HEK293 (cell line): Measurements from ENCODE around the gene SPON2.

Source experiments
- CTCF ChIA-PET: fragments of 350-600 bp; formaldehyde crosslinking; extraction: SDS; loops from one replicate; lab custom pipeline; 2021; ENCODE audit warnings: antibody characterized with exemption; lab: Yijun Ruan, JAX
- POLR2A ChIA-PET: fragments of 300-600 bp; formaldehyde crosslinking; extraction: SDS; loops from one replicate; lab custom pipeline; 2020; ENCODE audit warnings: antibody characterized with exemption, inconsistent platforms; lab: Yijun Ruan, JAX
- H3K27ac ChIP-seq: fragments of 200-500 bp; sonication (Bioruptor generic); 2 replicates; pipeline ENCODE4 v1.5.1; 2014; ENCODE audit warnings: low read depth, low read length, control low read depth, inconsistent platforms; ENCODE audit errors: extremely low read depth
- H3K36me3 ChIP-seq, 2 experiments: fragments of 200-500 bp in 1 of 2; sonication (Bioruptor generic) in 1 of 2; 1 replicate in 1 of 2; 2 replicates in 1 of 2; pipeline ENCODE4 v1.5.1; 2014 to 2017; ENCODE audit warnings: inconsistent platforms in 2 of 2, low read length in 2 of 2; ENCODE audit not compliant: control insufficient read depth in 2 of 2, insufficient read depth in 1 of 2
- H3K4me1 ChIP-seq: fragments of 200-500 bp; sonication (Bioruptor generic); 2 replicates; pipeline ENCODE4 v1.5.1; 2014; ENCODE audit warnings: mild to moderate bottlenecking, low read length, inconsistent platforms; ENCODE audit not compliant: control insufficient read depth, insufficient read depth
- H3K4me3 ChIP-seq: 2 replicates; pipeline ENCODE4 v1.5.1; 2011; ENCODE audit warnings: low read depth, mild to moderate bottlenecking, control low read depth, low read length, moderate library complexity
- H3K9me3 ChIP-seq: fragments of 200-500 bp; sonication (Bioruptor generic); 2 replicates; pipeline ENCODE4 v1.5.1; 2014; ENCODE audit warnings: low read depth, low read length, inconsistent platforms; ENCODE audit not compliant: control insufficient read depth, insufficient read depth
- EGR2 ChIP-seq: fragments of 450-650 bp; formaldehyde crosslinking; IDR thresholded peaks from 2 replicates; pipeline ENCODE4 v1.5.1; 2016; ENCODE audit warnings: low read depth, missing biosample characterization, missing genetic modification characterization
- IKZF3 ChIP-seq: fragments of 450-650 bp; IDR thresholded peaks from 2 replicates; pipeline ENCODE4 v1.5.0; 2018; ENCODE audit warnings: missing biosample characterization, mild to moderate bottlenecking, missing genetic modification characterization, moderate library complexity
- KLF8 ChIP-seq: fragments of 450-650 bp; formaldehyde crosslinking; IDR thresholded peaks from 2 replicates; pipeline ENCODE4 v1.5.1; 2016; ENCODE audit warnings: missing biosample characterization, missing genetic modification characterization
- MYNN ChIP-seq: fragments of 450-650 bp; formaldehyde crosslinking; IDR thresholded peaks from 2 replicates; pipeline ENCODE4 v1.5.1; 2016; ENCODE audit warnings: missing biosample characterization, missing genetic modification characterization, borderline replicate concordance
- ZBTB8A ChIP-seq: fragments of 450-650 bp; formaldehyde crosslinking; IDR thresholded peaks from 2 replicates; pipeline ENCODE4 v1.5.1; 2016; ENCODE audit warnings: missing biosample characterization, missing genetic modification characterization
- ZEB2 ChIP-seq: fragments of 450-650 bp; formaldehyde crosslinking; IDR thresholded peaks from 2 replicates; pipeline ENCODE4 v1.5.1; 2016; ENCODE audit warnings: missing biosample characterization, missing genetic modification characterization
- ZFP41 ChIP-seq: fragments of 450-650 bp; formaldehyde crosslinking; IDR thresholded peaks from 2 replicates; pipeline ENCODE4 v1.5.1; 2016; ENCODE audit warnings: missing biosample characterization, missing genetic modification characterization, borderline replicate concordance
- ZFP69B ChIP-seq: fragments of 450-650 bp; formaldehyde crosslinking; IDR thresholded peaks from 2 replicates; pipeline ENCODE4 v1.5.1; 2016; ENCODE audit warnings: missing biosample characterization, missing genetic modification characterization
- ZNF16 ChIP-seq: fragments of 450-650 bp; formaldehyde crosslinking; IDR thresholded peaks from 2 replicates; pipeline ENCODE4 v1.5.1; 2016; ENCODE audit warnings: low read depth, missing biosample characterization, missing genetic modification characterization
- ZNF18 ChIP-seq: fragments of 450-650 bp; formaldehyde crosslinking; IDR thresholded peaks from 2 replicates; pipeline ENCODE4 v1.5.1; 2016; ENCODE audit warnings: missing biosample characterization, missing genetic modification characterization
- ZNF19 ChIP-seq: fragments of 450-650 bp; formaldehyde crosslinking; IDR thresholded peaks from 2 replicates; pipeline ENCODE4; 2016; ENCODE audit warnings: missing biosample characterization, missing genetic modification characterization, low read depth
- ZNF24 ChIP-seq: fragments of 450-650 bp; formaldehyde crosslinking; IDR thresholded peaks from 2 replicates; pipeline ENCODE4 v1.5.1; 2016; ENCODE audit warnings: missing biosample characterization, missing genetic modification characterization
- ZNF341 ChIP-seq: fragments of 450-650 bp; formaldehyde crosslinking; IDR thresholded peaks from 2 replicates; pipeline ENCODE4; 2016; ENCODE audit warnings: low read depth, missing biosample characterization, missing genetic modification characterization
- ZNF394 ChIP-seq: fragments of 450-650 bp; formaldehyde crosslinking; IDR thresholded peaks from 2 replicates; pipeline ENCODE4 v1.5.1; 2016; ENCODE audit warnings: missing biosample characterization, missing genetic modification characterization, mild to moderate bottlenecking, moderate library complexity, borderline replicate concordance
- ZNF404 ChIP-seq: fragments of 450-650 bp; formaldehyde crosslinking; IDR thresholded peaks from 2 replicates; pipeline ENCODE4 v1.5.1; 2017; ENCODE audit warnings: missing biosample characterization, missing genetic modification characterization
- ZNF548 ChIP-seq: fragments of 450-650 bp; formaldehyde crosslinking; IDR thresholded peaks from 2 replicates; pipeline ENCODE4 v1.5.1; 2016; ENCODE audit warnings: missing biosample characterization, missing genetic modification characterization
- ZNF585B ChIP-seq: fragments of 450-650 bp; formaldehyde crosslinking; IDR thresholded peaks from 2 replicates; pipeline ENCODE4 v1.5.1; 2016; ENCODE audit warnings: missing biosample characterization, missing genetic modification characterization
- ZXDB ChIP-seq: fragments of 450-650 bp; formaldehyde crosslinking; IDR thresholded peaks from 2 replicates; pipeline ENCODE4 v1.5.1; 2016; ENCODE audit warnings: missing biosample characterization, missing genetic modification characterization
- TF ChIP-seq, protein P1 (sequence below): fragments of 450-650 bp; formaldehyde crosslinking; IDR thresholded peaks from 2 replicates; pipeline ENCODE4 v1.5.1; 2017; ENCODE audit warnings: missing biosample characterization, missing genetic modification characterization

Gene SPON2

DNA sequence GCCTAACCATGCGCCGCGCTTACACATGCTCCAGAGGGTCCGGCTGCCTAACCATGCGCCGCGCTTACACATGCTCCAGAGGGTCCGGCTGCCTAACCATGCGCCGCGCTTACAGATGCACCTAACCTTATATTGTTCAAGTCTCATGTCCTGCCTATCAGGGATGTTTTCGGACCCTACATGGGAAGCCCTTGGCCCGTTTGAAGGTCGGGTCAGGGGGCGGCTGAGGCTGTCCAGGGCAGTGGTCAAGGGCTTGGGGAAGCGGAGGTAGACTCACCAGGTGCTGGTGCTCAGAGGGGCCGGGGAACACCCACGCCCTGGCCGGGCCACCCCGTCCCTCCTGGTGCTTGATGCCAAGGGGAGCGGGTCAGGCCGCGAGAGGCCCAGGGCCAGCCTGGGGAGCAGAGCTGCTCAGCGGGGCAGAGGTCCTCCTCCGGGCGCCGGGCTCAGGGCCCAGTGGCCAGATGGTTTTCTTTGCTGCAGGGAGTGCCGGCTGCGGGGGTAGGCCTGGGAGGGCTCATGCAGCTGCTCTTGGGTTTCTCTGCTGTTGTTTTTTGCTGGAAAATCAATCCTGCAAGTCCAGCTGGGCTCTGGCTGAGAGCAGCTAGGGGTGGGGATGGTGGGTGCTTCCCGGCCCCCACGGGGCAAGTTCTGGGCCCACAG lies 35.4 kb upstream of the SPON2 start (continued):
- no peak for TF ChIP-seq ZNF24 (tag by site-specific recombination)

- H3K27ac ChIP-seq: no peak overlapping the region
- TF ChIP-seq ZNF341 (tag by site-specific recombination) (no peak), ZXDB (tag by site-specific recombination) (no peak), ZNF548 (tag by site-specific recombination) (no peak), ZBTB8A (tag by site-specific recombination) (no peak), KLF8 (tag by site-specific recombination) (no peak), ZNF394 (tag by site-specific recombination) (no peak), ZFP69B (tag by site-specific recombination) (no peak), ZNF404 (tag by site-specific recombination) (no peak), ZNF585B (no peak), IKZF3 (no peak), ZFP41 (tag by site-specific recombination) (no peak), MYNN (tag by site-specific recombination) (no peak), ZNF16 (tag by site-specific recombination) (no peak)
- TF ChIP-seq, all 188 proteins: peak for 0
- POLR2A ChIA-PET: no interaction called here
- Histone ChIP-seq H3K36me3 (peaks cover 0 to 10% of the 10 kb centered on the region in 2 experiments; a peak in 1 of 3 replicates), H3K4me1 (no peaks in the 10 kb centered on the region), H3K9me3 (no peaks in the 10 kb centered on the region), H3K4me3 (no peak overlapping the region)
- CTCF ChIA-PET: no interaction called here
Measured at GRCh38 chr4:1207157-1207470, 34.7 kb upstream of the SPON2 start.

- Histone ChIP-seq H3K4me1 (no peaks in the 10 kb centered on the region), H3K4me3 (no peak overlapping the region), H3K36me3 (peaks cover 0 to 6% of the 10 kb centered on the region in 2 experiments; a peak in 1 of 3 replicates), H3K9me3 (no peaks in the 10 kb centered on the region), H3K27ac (no peak overlapping the region)
- ChIA-PET CTCF (interaction anchor here (0.7 kb wide), 1 partner anchor 38 kb away, joined by 4 read pairs; no protein-coding TSS in a partner anchor), POLR2A (no interaction called here)
- TF ChIP-seq, protein P1, sequence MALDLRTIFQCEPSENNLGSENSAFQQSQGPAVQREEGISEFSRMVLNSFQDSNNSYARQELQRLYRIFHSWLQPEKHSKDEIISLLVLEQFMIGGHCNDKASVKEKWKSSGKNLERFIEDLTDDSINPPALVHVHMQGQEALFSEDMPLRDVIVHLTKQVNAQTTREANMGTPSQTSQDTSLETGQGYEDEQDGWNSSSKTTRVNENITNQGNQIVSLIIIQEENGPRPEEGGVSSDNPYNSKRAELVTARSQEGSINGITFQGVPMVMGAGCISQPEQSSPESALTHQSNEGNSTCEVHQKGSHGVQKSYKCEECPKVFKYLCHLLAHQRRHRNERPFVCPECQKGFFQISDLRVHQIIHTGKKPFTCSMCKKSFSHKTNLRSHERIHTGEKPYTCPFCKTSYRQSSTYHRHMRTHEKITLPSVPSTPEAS: no peak
- TF ChIP-seq ZNF19 (tag by site-specific recombination) (no peak), EGR2 (tag by site-specific recombination) (0 out of 2 replicates have a peak, but pooled peaks have one; percentile 11), ZNF18 (tag by site-specific recombination) (0 out of 2 replicates have a peak, but pooled peaks have one; percentile 49), ZEB2 (peak; percentile 79)
Measured at GRCh38 chr4:1206299-1207156, 34.1 kb upstream of the SPON2 start.
